Measurements from ENCODE around the gene PLEKHH3.

DNA sequence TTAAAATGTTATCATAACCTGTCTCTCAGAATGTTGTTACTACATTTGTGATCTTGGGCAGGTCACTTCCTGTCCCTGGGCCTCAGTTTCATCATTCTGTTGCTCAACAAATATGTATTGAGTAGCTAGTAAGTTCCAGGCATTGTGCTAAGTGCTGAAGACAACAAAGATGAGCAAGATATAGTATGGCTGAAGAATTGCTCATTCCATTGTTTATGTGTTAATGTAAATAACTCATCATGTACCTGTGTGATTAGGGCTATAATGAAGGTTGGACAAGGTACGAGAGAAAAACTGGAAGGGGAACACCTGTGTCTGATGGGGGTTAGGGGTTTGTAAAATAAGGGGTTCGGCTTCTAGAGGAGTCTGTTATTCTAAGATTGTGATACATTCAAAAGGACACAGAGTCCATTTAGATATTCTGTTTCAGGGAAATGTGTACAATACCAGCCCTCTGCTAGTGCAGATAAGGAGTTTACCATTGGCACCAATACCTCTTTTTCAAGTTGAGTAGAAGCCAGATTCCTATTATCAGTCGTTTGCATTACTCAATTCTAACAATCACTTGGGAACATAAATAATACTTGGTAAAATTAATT lies 47.3 kb downstream of the PLEKHH3 start:
- no peak for TF ChIP-seq CTCF (IDR thresholded peaks at IDR 0.05 in 8 of 11, conservative IDR thresholded peaks at IDR 0.05 in 3 of 11)
- TF ChIP-seq POLR2AphosphoS5 (IDR thresholded peaks at IDR 0.05): no peak

Measured in spleen (tissue), 7 donors.